GM18907 (cell line): ENCODE measurements around the gene IFI6.

Source experiments
- ATAC-seq: cut with Tn5 transposase; IDR thresholded peaks from one replicate; pipeline ENCODE4 v1.9.1; 2021; ENCODE audit warnings: mild to moderate bottlenecking, moderate library complexity; ENCODE audit not compliant: unreplicated experiment

The IFI6 gene

GRCh38 chr1:27676410-27676809, 4.4 kb upstream of the IFI6 start:
- no peak for ATAC-seq

- no peak for ATAC-seq
Measured at GRCh38 chr1:27672750-27673112, 739 bp upstream of the IFI6 start.

- no peak for ATAC-seq
Measured at GRCh38 chr1:27669876-27670275, 2.1 kb downstream of the IFI6 start.

- ATAC-seq = no peak
Measured at GRCh38 chr1:27668808-27669723, 2.9 kb downstream of the IFI6 start.

GRCh38 chr1:27668121-27668807, 3.7 kb downstream of the IFI6 start:
- no peak for ATAC-seq

- ATAC-seq = no peak
Measured at GRCh38 chr1:27666791-27667254, 5.2 kb downstream of the IFI6 start.

GRCh38 chr1:27666294-27666693, 5.7 kb downstream of the IFI6 start:
- no peak for ATAC-seq

- ATAC-seq = no peak
Measured at GRCh38 chr1:27665016-27665651, 6.9 kb downstream of the IFI6 start.

GRCh38 chr1:27664291-27664690, 7.7 kb downstream of the IFI6 start:
- no peak for ATAC-seq

- peak; percentile 45 for ATAC-seq
Measured at GRCh38 chr1:27662707-27663393, 9.1 kb downstream of the IFI6 start.

- ATAC-seq = no peak
Measured at GRCh38 chr1:27662261-27662660, 9.7 kb downstream of the IFI6 start.

GRCh38 chr1:27661412-27662075, 10.4 kb downstream of the IFI6 start:
- no peak for ATAC-seq

GRCh38 chr1:27660300-27660835, 11.6 kb downstream of the IFI6 start:
- no peak for ATAC-seq

- peak; percentile 69 for ATAC-seq
Measured at GRCh38 chr1:27659497-27660299, 12.3 kb downstream of the IFI6 start.

- ATAC-seq = peak; percentile 24
Measured at GRCh38 chr1:27658951-27659496, 13.0 kb downstream of the IFI6 start.

- ATAC-seq = no peak
Measured at GRCh38 chr1:27656157-27656893, 15.7 kb downstream of the IFI6 start.

GRCh38 chr1:27655151-27655937, 16.6 kb downstream of the IFI6 start:
- ATAC-seq = no peak
